ENCODE data around the gene RALBP1. TPM values are rescaled to one million over a fixed set of nuclear protein-coding genes. Genes with fewer than 3 reads are reported as not detected.

The RALBP1 gene
- polyA plus RNA-seq, 1 donor from 2014 or later: 30.0 TPM

GRCh38 chr18:9455718-9456511 is 19.4 kb upstream of the RALBP1 start:
- H2AFZ ChIP-seq (ENCODE audit: low read depth, low read length): no peak overlapping the region
- no peak overlapping the region for H3K4me2 ChIP-seq (ENCODE audit: low read length)

GRCh38 chr18:9466127-9466526 is 9.2 kb upstream of the RALBP1 start:
- H3K79me2 ChIP-seq (replicated peaks; ENCODE audit: insufficient read depth, low read length): no peaks in the 10 kb centered on the region
- TF ChIP-seq MXI1 (conservative IDR thresholded peaks at IDR 0.05; ENCODE audit: poor library complexity, severe bottlenecking) (no peak), TAF1 (IDR thresholded peaks at IDR 0.05; ENCODE audit: low read depth) (no peak), POLR2AphosphoS5 (IDR thresholded peaks at IDR 0.05) (no peak), EP300 (conservative IDR thresholded peaks at IDR 0.05; ENCODE audit: poor library complexity, severe bottlenecking) (no peak), RAD21 (conservative IDR thresholded peaks at IDR 0.05) (no peak), CTCF (IDR thresholded peaks at IDR 0.05; ENCODE audit: poor library complexity, severe bottlenecking) (no peak), EZH2 (IDR thresholded peaks at IDR 0.05; ENCODE audit: borderline replicate concordance, insufficient read depth, low read length, poor library complexity, severe bottlenecking) (no peak)
- TF ChIP-seq, protein P1, sequence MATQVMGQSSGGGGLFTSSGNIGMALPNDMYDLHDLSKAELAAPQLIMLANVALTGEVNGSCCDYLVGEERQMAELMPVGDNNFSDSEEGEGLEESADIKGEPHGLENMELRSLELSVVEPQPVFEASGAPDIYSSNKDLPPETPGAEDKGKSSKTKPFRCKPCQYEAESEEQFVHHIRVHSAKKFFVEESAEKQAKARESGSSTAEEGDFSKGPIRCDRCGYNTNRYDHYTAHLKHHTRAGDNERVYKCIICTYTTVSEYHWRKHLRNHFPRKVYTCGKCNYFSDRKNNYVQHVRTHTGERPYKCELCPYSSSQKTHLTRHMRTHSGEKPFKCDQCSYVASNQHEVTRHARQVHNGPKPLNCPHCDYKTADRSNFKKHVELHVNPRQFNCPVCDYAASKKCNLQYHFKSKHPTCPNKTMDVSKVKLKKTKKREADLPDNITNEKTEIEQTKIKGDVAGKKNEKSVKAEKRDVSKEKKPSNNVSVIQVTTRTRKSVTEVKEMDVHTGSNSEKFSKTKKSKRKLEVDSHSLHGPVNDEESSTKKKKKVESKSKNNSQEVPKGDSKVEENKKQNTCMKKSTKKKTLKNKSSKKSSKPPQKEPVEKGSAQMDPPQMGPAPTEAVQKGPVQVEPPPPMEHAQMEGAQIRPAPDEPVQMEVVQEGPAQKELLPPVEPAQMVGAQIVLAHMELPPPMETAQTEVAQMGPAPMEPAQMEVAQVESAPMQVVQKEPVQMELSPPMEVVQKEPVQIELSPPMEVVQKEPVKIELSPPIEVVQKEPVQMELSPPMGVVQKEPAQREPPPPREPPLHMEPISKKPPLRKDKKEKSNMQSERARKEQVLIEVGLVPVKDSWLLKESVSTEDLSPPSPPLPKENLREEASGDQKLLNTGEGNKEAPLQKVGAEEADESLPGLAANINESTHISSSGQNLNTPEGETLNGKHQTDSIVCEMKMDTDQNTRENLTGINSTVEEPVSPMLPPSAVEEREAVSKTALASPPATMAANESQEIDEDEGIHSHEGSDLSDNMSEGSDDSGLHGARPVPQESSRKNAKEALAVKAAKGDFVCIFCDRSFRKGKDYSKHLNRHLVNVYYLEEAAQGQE (IDR thresholded peaks at IDR 0.05; ENCODE audit: borderline replicate concordance): no peak

More at GRCh38 chr18:9455718-9456511, 19.4 kb upstream of the RALBP1 start:
- Histone ChIP-seq H3K27me3 (ENCODE audit: insufficient read depth, low read depth, low read length) (no peaks in the 10 kb centered on the region), H4K20me1 (ENCODE audit: insufficient read depth) (no peaks in the 10 kb centered on the region), H3K79me2 (replicated peaks; ENCODE audit: insufficient read depth, low read length) (no peaks in the 10 kb centered on the region), H3K9ac (ENCODE audit: low read length) (no peak overlapping the region), H3F3A (ENCODE audit: insufficient read depth, low read length, poor library complexity, severe bottlenecking) (no peaks in the 10 kb centered on the region), H3K9me3 (ENCODE audit: low read length) (no peaks in the 10 kb centered on the region), H3K9me2 (ENCODE audit: insufficient read depth, low read length) (no peaks in the 10 kb centered on the region), H3K36me3 (ENCODE audit: insufficient read depth, low read length) (no peaks in the 10 kb centered on the region), H3K27ac (ENCODE audit: low read length) (no peak overlapping the region), H3K4me3 (ENCODE audit: low read length) (no peak overlapping the region)
- TF ChIP-seq EP300 (conservative IDR thresholded peaks at IDR 0.05; ENCODE audit: poor library complexity, severe bottlenecking): no peak
- no peak for TF ChIP-seq EZH2 (IDR thresholded peaks at IDR 0.05; ENCODE audit: borderline replicate concordance, insufficient read depth, low read length, poor library complexity, severe bottlenecking)
- no peak for TF ChIP-seq RAD21 (conservative IDR thresholded peaks at IDR 0.05)
- no peak for TF ChIP-seq CTCF (IDR thresholded peaks at IDR 0.05; ENCODE audit: poor library complexity, severe bottlenecking)
- TF ChIP-seq, protein P1 (IDR thresholded peaks at IDR 0.05; ENCODE audit: borderline replicate concordance): no peak
- no peak for TF ChIP-seq POLR2AphosphoS5 (IDR thresholded peaks at IDR 0.05)
- no peak for TF ChIP-seq TAF1 (IDR thresholded peaks at IDR 0.05; ENCODE audit: low read depth)
- no peak for TF ChIP-seq SMC3 (conservative IDR thresholded peaks at IDR 0.05; ENCODE audit: poor library complexity)
- TF ChIP-seq MXI1 (conservative IDR thresholded peaks at IDR 0.05; ENCODE audit: poor library complexity, severe bottlenecking): no peak

More at GRCh38 chr18:9466127-9466526, 9.2 kb upstream of the RALBP1 start:
- no peaks in the 10 kb centered on the region for H3K9me3 ChIP-seq (ENCODE audit: low read length)
- no peak overlapping the region for H2AFZ ChIP-seq (ENCODE audit: low read depth, low read length)
- H4K20me1 ChIP-seq (ENCODE audit: insufficient read depth): no peaks in the 10 kb centered on the region
- H3K9me2 ChIP-seq (ENCODE audit: insufficient read depth, low read length): no peaks in the 10 kb centered on the region
- H3K4me2 ChIP-seq (ENCODE audit: low read length): no peak overlapping the region
- no peak overlapping the region for H3K27ac ChIP-seq (ENCODE audit: low read length)
- no peak overlapping the region for H3K4me3 ChIP-seq (ENCODE audit: low read length)
- H3K27me3 ChIP-seq (ENCODE audit: insufficient read depth, low read depth, low read length): no peaks in the 10 kb centered on the region
- H3F3A ChIP-seq (ENCODE audit: insufficient read depth, low read length, poor library complexity, severe bottlenecking): no peaks in the 10 kb centered on the region
- no peak overlapping the region for H3K9ac ChIP-seq (ENCODE audit: low read length)
- H3K36me3 ChIP-seq (ENCODE audit: insufficient read depth, low read length): no peaks in the 10 kb centered on the region
